Measurements from ENCODE around the gene SPRYD7. TPM values are rescaled to one million over a fixed set of nuclear protein-coding genes. Genes with fewer than 3 reads are reported as not detected.
"Not testable (repeated sequence)": the region's sequence is repeated elsewhere in the genome, so short reads cannot be mapped to it uniquely, and the experiment has no call there.

SPRYD7 gene
- polyA plus RNA-seq, 1 donor (not counting 4 experiments of a cell fraction or from before 2014, with no cell fraction given) = 11.3 TPM

DNA sequence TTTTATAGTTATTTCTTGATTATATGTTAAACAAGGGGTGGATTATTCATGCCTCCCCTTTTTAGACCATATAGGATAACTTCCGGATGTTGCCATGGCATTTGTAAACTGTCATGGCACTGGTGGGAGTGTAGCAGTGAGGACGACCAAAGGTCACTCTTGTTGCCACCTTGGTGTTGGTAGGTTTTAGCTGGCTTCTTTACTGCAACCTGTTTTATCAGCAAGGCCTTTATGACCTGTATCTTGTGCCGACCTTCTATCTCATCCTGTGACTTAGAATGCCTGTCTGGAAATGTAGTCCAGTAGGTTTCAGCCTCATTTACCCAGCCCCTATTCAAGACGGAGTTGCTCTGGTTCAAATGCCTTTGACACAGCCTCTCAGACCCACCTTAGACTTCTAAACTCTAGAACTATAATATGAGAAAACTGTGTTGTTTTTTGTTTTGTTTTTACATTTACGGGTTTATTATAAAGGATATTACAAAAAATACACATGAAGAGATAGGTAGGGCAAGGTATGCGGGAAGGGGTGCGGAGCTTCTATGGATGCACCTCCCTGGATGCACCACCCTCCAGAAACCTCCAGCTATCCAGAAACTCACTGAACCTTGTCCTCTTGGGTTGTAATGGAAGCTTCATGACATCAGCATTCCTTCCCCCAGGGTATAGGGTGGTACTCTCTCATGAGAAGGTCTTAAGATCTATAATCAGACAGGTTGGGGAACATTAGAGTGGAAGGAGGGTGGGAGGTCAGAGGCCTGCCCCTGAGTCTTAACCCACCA lies 15.8 kb upstream of the SPRYD7 start:
- DNase-seq (ENCODE audit: low read depth, low spot score) (no peak), FAIRE-seq (no peak)
- no peaks in the 10 kb centered on the region for H3K9me1 ChIP-seq (ENCODE audit: control insufficient read depth, extremely low read depth, insufficient read depth, low read length)
- H4K20me1 ChIP-seq (ENCODE audit: control insufficient read depth, extremely low read depth, insufficient read depth, low read length) = no peaks in the 10 kb centered on the region
- H3K9me3 ChIP-seq (ENCODE audit: control insufficient read depth, low read depth, low read length) = no peaks in the 10 kb centered on the region
- no peak overlapping the region for H3K27ac ChIP-seq (ENCODE audit: control insufficient read depth, insufficient read depth, low read length)
- no peak overlapping the region for H2AFZ ChIP-seq (ENCODE audit: control insufficient read depth, low read length)
- no peaks in the 10 kb centered on the region for H3K36me3 ChIP-seq (ENCODE audit: control insufficient read depth in 2 of 2, extremely low read depth in 1 of 2, insufficient read depth in 2 of 2, low read length in 2 of 2)
- no peaks in the 10 kb centered on the region for H3K4me1 ChIP-seq (ENCODE audit: control insufficient read depth, extremely low read depth, insufficient read depth, low read length)
- H3K79me2 ChIP-seq (ENCODE audit: control insufficient read depth, insufficient read depth, low read length) = no peaks in the 10 kb centered on the region
- no peak overlapping the region for H3K9ac ChIP-seq (ENCODE audit: control insufficient read depth, extremely low read depth, insufficient read depth, low read length)
- dilution Hi-C loops (cut with MboI; ENCODE audit: extremely low pct_ligation_motif_present, low sequenced_read_pairs) = no loop called here
- H3K27me3 ChIP-seq (ENCODE audit: control insufficient read depth, extremely low read depth, insufficient read depth, low read length) = no peaks in the 10 kb centered on the region
- TF ChIP-seq EZH2 (IDR thresholded peaks at IDR 0.05; ENCODE audit: low read length) (no peak), CTCF (optimal IDR thresholded peaks at IDR 0.05 in 1 of 3, IDR thresholded peaks at IDR 0.05 in 1 of 3, conservative IDR thresholded peaks at IDR 0.05 in 1 of 3; ENCODE audit: extremely low read depth in 1 of 3, insufficient read depth in 2 of 3, low read length in 3 of 3) (no peak)
- no peak overlapping the region for H3K4me3 ChIP-seq (ENCODE audit: control insufficient read depth in 2 of 3, extremely low read depth in 1 of 3, insufficient read depth in 2 of 3, low read depth in 1 of 3, low read length in 3 of 3)
- H3K4me2 ChIP-seq (ENCODE audit: control insufficient read depth, extremely low read depth, insufficient read depth, low read depth, low read length) = no peak overlapping the region

DNA sequence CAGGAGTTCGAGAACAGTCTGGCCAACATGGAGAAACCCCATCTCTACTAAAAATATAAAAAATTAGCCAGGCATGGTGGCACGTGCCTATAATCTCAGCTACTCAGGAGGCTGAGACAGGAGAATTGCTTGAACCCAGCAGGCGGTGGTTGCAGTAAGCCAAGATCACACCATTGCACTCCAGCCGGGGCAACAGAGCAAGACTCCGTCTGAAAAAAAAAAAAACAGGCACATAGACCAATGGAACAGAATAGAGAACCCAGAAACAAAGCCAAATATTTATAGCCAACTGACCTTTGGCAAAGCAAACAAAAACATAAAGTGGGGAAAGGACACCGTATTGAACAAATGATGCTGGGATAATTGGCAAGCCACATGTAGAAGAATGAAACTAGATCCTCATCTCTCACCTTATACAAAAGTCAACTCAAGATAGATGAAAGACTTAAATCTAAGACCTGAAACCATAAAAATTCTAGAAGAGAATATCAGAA lies 12.7 kb upstream of the SPRYD7 start:
- H4K20me1 ChIP-seq (ENCODE audit: control insufficient read depth, extremely low read depth, insufficient read depth, low read length); dilution Hi-C loops (cut with MboI; ENCODE audit: extremely low pct_ligation_motif_present, low sequenced_read_pairs); H3K4me3 ChIP-seq (ENCODE audit: control insufficient read depth in 2 of 3, extremely low read depth in 1 of 3, insufficient read depth in 2 of 3, low read depth in 1 of 3, low read length in 3 of 3); DNase-seq (ENCODE audit: low read depth, low spot score); H3K4me2 ChIP-seq (ENCODE audit: control insufficient read depth, extremely low read depth, insufficient read depth, low read depth, low read length); H3K27ac ChIP-seq (ENCODE audit: control insufficient read depth, insufficient read depth, low read length); H3K79me2 ChIP-seq (ENCODE audit: control insufficient read depth, insufficient read depth, low read length); H3K27me3 ChIP-seq (ENCODE audit: control insufficient read depth, extremely low read depth, insufficient read depth, low read length); H2AFZ ChIP-seq (ENCODE audit: control insufficient read depth, low read length); H3K36me3 ChIP-seq (ENCODE audit: control insufficient read depth in 2 of 2, extremely low read depth in 1 of 2, insufficient read depth in 2 of 2, low read length in 2 of 2); H3K4me1 ChIP-seq (ENCODE audit: control insufficient read depth, extremely low read depth, insufficient read depth, low read length); H3K9me1 ChIP-seq (ENCODE audit: control insufficient read depth, extremely low read depth, insufficient read depth, low read length); H3K9ac ChIP-seq (ENCODE audit: control insufficient read depth, extremely low read depth, insufficient read depth, low read length); FAIRE-seq; H3K9me3 ChIP-seq (ENCODE audit: control insufficient read depth, low read depth, low read length): not testable (repeated sequence)

All from keratinocyte (primary cell).